ENCODE results near the gene OR5AR1. TPM values are rescaled to one million over a fixed set of nuclear protein-coding genes. Genes with fewer than 3 reads are reported as not detected.

OR5AR1 gene
- total RNA-seq, 1 experiment from 2014 or later: not detected

GRCh38 chr11:56636861-56637260 lies 26.6 kb upstream of the OR5AR1 start:
- Histone ChIP-seq H3K4me2 (ENCODE audit: low read length) (no peak overlapping the region), H3K79me2 (ENCODE audit: insufficient read depth, low read length) (no peaks in the 10 kb centered on the region), H3K9ac (ENCODE audit: low read length) (no peak overlapping the region), H3K36me3 (ENCODE audit: control insufficient read depth in 1 of 2, insufficient read depth in 2 of 2, low read length in 2 of 2) (no peaks in the 10 kb centered on the region), H3K4me1 (ENCODE audit: control insufficient read depth in 1 of 2, insufficient read depth in 2 of 2, low read length in 2 of 2) (no peaks in the 10 kb centered on the region), H3K27ac (ENCODE audit: low read depth, low read length) (no peak overlapping the region), H3K9me2 (ENCODE audit: insufficient read depth) (no peaks in the 10 kb centered on the region), H3K27me3 (ENCODE audit: insufficient read depth, low read length) (no peaks in the 10 kb centered on the region), H3K9me3 (ENCODE audit: control insufficient read depth in 1 of 2, insufficient read depth in 1 of 2, low read depth in 1 of 2, low read length in 2 of 2) (peaks cover 3 to 23% of the 10 kb centered on the region in 2 experiments; a peak in 2 of 4 replicates), H2AFZ (ENCODE audit: low read depth, low read length, poor library complexity, severe bottlenecking) (no peak overlapping the region), H4K20me1 (ENCODE audit: insufficient read depth) (no peaks in the 10 kb centered on the region), H3K4me3 (replicated peaks in 1 of 2; ENCODE audit: low read depth in 1 of 2, low read length in 2 of 2) (no peak overlapping the region)
- BruUV-seq (replicated peaks): no TSS peak
- RAD21 ChIA-PET (ENCODE audit: low non-redundant PET in 1 of 2, low total read pairs in 2 of 2, uncharacterized antibody in 2 of 2, unreplicated experiment in 2 of 2): no interaction called here
- no peak for TF ChIP-seq CEBPB (IDR thresholded peaks at IDR 0.05; ENCODE audit: low read depth)
- TF ChIP-seq EZH2phosphoT487 (IDR thresholded peaks at IDR 0.05; ENCODE audit: borderline replicate concordance): no peak
- TF ChIP-seq MAX (IDR thresholded peaks at IDR 0.05): no peak
- TF ChIP-seq JUND (IDR thresholded peaks at IDR 0.05): no peak
- no peak for TF ChIP-seq POLR2AphosphoS5 (IDR thresholded peaks at IDR 0.05; ENCODE audit: low read depth, low read length)
- no peak for TF ChIP-seq CBX3 (IDR thresholded peaks at IDR 0.05; ENCODE audit: low read depth)
- TF ChIP-seq ZBTB33 (IDR thresholded peaks at IDR 0.05; ENCODE audit: extremely low read depth, insufficient replicate concordance, low read length): no peak
- no peak for TF ChIP-seq EZH2 (IDR thresholded peaks at IDR 0.05)
- no peak for TF ChIP-seq YY1 (IDR thresholded peaks at IDR 0.05; ENCODE audit: extremely low read depth, insufficient replicate concordance, low read depth, low read length)
- no peak for TF ChIP-seq REST (IDR thresholded peaks at IDR 0.05; ENCODE audit: low read depth)
- TF ChIP-seq SP1 (IDR thresholded peaks at IDR 0.05; ENCODE audit: low read depth): no peak
- no peak for TF ChIP-seq ATF3 (IDR thresholded peaks at IDR 0.05)
- intact Hi-C loops (cut with micrococcal nuclease): no loop called here
- CTCF ChIA-PET: no interaction called here
- no peak for ATAC-seq
- DNase-seq (ENCODE audit: low read depth, low spot score): no peak
- POLR2A ChIA-PET: no interaction called here
